H4 (cell line): Measurements from ENCODE around the gene LYSMD4. TPM values are rescaled to one million over a fixed set of nuclear protein-coding genes. Genes with fewer than 3 reads are reported as not detected.
"Not testable (repeated sequence)": the region's sequence is repeated elsewhere in the genome, so short reads cannot be mapped to it uniquely, and the experiment has no call there.

ENCODE experiments used
- DNase-seq: peaks from one replicate; pipeline ENCODE4 v3.0.0-alpha.2; 2015; ENCODE audit warnings: low spot score
- total RNA-seq: library from RNA; depleted of rRNA; stranded (reverse); fragments of >200 nt; shearing (Covaris generic); gene quantifications from 2 replicates; pipeline ENCODE4 v1.2.3, GENCODE V29; 2014; rRNA removed

The LYSMD4 gene
- 4.0 and 5.7 TPM in 2 replicates for total RNA-seq

DNA sequence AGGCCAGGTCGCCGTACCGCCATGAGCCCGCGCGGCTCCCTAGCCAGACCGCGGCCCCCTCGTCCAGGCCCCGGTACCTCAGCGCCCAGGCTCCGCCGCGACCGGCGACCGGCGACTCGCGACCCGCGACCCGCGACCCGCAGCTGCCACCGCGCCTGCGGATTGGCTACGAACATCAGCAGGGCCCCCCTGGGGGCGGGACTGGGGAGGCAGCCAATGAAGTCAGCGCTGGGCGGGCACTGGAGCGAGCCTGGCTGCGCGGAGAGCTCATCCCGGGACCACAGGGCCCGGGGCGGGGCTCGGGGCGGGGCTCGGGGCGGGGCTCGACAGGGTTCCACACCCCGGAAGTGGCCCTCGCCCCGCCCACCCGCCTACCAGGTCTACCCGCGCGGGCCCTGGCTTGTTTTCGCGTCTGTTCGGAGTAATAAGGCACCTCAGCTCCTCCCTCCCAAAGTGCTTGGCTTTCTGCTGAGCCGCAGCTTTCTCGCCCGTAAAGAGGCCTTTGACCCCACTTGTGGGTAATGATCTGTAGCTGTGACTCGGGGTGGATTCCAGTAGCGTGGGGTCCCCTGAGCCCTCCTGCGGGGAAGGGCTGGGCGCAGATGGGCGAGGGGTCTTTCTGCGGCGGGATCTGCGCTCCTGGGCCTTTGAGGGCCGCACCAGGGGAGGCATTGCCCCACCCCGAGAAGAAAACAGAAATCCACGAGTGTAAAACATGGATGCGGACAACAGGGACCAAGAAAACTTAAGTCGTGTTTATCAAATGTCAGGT, at the start of gene LYSMD4:
Gene LYSMD4 (minus strand): TSS at position 170 of the 772 bp plus-strand sequence. CDS start 1,438 bp downstream, outside the sequence.
- peak; percentile 86 for DNase-seq

GRCh38 chr15:99782029-99782428, 48.8 kb upstream of the LYSMD4 start:
- DNase-seq, result not testable (repeated sequence)

DNA sequence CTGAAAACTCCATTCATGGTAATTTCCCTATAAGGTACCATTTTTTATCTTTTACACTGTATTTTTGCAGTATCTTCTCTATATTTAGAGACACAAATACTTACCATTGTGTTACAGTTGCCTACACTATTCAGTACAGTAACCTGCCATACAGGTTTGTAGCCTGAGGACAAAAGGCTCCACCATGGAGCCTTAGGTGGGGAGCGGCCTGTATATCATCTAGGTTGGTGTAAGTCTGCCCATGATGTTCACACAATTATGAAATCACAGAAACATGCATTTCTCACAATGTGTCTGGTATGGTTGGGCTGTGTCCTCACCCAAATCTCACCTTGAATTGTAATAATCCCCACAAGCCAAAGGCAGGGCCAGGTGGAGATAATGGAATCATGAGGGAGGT, 43.9 kb upstream of the LYSMD4 start:
- DNase-seq, result no peak

- no peak for DNase-seq
Observed at GRCh38 chr15:99764522-99764921, 31.3 kb upstream of the LYSMD4 start.

- no peak for DNase-seq
Observed at GRCh38 chr15:99763827-99764226, 30.6 kb upstream of the LYSMD4 start.

DNA sequence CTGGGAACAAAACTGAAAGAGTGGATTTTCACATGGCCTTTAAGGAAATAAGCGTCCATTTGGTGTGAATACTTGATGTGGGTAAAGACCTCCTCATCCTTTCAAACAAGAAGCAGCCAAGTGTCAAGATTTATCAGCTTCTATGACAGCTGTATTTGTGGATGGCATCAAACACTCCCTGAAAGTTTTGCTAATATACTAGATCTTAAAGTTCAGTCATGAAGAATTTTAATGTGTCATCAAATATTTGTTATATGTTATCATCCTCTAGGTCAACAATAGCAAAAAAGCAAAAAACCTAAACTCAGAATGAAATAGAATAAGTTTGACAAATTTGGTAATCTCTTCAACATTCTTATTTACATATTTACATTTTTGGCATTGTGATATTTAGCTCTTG, 29.1 kb upstream of the LYSMD4 start:
- no peak for DNase-seq

DNA sequence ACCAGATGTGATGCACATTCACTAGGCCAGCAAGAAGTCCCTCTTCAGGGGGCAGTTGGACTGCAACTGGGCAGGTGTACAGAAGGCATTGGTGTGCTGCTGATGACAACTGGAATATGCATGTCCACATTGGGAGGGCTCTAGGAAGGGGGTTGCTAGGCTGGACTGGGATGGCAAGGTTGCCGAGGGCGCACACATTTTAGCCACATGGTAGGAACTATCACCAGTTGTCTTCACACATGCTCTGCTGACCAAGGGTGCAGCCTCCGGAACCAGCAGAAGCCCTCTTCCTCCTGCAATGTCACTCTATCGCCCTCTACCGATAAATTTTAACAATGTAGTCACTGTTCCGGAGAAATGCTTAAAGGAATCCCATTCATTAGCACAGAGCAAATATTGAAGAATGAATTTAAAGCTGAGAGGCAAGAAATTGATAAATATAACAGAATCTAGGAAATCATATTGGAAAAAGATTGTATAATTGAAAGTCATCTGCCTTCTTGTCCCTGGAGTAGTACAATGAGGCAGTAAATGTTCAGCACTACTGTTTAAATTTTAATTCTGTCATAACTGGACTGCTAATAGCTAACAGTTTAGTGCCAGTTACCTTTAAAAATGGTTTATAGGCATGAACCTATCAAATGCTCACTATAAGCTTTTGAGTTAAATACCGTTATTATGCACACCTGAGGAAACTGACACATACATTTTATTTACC, 22.6 kb upstream of the LYSMD4 start:
- DNase-seq, result peak; percentile 61

DNA sequence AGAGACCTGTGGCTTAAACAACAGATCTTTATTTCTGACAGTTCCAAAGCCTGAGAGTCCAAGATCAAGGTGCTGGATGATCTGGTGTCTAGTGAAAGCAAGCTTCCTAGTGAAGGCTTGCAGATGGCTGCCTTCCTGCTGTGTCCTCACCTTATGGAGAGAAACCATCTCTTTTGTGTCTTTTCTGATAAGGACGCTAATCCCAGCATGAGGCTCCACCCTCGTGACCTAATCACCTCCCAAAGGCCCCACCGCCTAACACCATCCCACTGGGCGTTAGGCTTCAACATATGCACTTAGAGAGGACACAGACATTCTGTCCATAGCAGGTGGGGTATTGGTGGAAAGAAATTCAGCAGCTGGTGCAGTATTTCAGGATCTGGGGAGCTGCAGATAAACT, 19.8 kb upstream of the LYSMD4 start:
- no peak for DNase-seq

- DNase-seq, result no peak
Observed at GRCh38 chr15:99752556-99752955, 19.3 kb upstream of the LYSMD4 start.

GRCh38 chr15:99750326-99750725, 17.1 kb upstream of the LYSMD4 start:
- DNase-seq, result not testable (repeated sequence)

DNA sequence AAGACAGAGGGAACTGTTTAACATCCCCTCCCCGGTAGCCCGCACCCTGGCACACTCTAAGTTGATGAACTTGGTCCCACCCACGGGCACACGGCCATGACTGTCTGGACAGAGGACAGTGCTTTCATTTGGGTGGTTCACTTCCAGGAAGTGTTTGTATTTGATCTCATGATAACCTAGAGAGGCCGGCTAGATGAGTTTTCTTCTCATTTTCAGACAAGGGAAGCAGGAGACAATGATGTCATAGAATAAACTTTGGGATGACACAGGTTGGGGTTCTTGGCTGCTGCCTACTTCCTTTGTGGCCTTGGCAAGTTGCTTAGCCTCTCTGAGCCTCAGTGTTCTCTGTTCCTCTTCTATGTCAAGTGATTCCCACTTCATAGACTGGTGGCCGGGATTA, 16.1 kb upstream of the LYSMD4 start:
- DNase-seq, result no peak

- no peak for DNase-seq
Observed at GRCh38 chr15:99745370-99746086, 12.3 kb upstream of the LYSMD4 start.

GRCh38 chr15:99744142-99744541, 10.9 kb upstream of the LYSMD4 start:
- no peak for DNase-seq

DNA sequence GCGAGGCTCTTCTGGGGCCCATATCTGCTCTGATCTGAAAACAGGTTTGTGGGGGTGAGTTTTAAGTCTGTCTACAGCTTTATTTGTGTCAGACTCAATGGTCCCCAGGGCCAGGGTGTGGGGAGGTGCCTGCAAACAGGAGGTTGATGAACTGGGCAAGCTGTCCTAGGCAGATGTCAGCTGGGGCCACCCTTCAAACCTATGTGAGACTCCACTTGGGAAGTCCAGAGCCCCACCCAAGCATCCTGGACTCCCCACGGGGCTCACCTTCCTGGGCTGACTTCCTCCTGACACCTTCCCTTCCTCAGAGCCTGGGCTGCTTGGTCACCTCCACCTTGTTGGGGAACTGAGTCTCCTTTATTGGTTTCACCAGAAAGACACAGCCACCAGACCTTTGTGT, 8.6 kb upstream of the LYSMD4 start:
- DNase-seq, result no peak

GRCh38 chr15:99738021-99738847, 5.0 kb upstream of the LYSMD4 start:
- no peak for DNase-seq

GRCh38 chr15:99736702-99737101, 3.5 kb upstream of the LYSMD4 start:
- no peak for DNase-seq

- DNase-seq, result no peak
Observed at GRCh38 chr15:99735868-99736267, 2.6 kb upstream of the LYSMD4 start.

- no peak for DNase-seq
Observed at GRCh38 chr15:99734575-99734974, 1.3 kb upstream of the LYSMD4 start.

DNA sequence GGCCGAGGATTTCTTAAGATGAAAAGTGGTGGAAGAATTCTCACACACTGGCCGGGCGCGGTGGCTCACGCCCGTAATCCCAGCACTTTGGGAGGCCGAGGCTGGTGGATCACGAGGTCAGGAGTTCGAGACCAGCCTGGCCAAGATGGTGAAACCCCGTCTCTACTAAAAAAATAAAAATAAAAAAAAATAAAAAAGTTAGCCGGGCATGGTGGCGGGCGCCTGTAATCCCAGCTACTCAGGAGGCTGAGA, 729 bp upstream of the LYSMD4 start:
- DNase-seq, result not testable (repeated sequence)

GRCh38 chr15:99732751-99733267, 428 bp downstream of the LYSMD4 start:
- DNase-seq, result no peak

- no peak for DNase-seq
Observed at GRCh38 chr15:99732124-99732750, 1.0 kb downstream of the LYSMD4 start.
